H1 (cell line): ENCODE results near the gene CPTP. TPM values are rescaled to one million over a fixed set of nuclear protein-coding genes. Genes with fewer than 3 reads are reported as not detected.
A peak's percentile ranks its signal among the peaks of the same experiment; 100 is the strongest.

Experiments used
- CTCF ChIA-PET: fragments of 300-600 bp; sonication (Branson Sonifier 250); formaldehyde crosslinking; loops from one replicate; lab custom pipeline; 2021; ENCODE audit not compliant: partially characterized antibody; lab: Charles Lee
- POLR2A ChIA-PET: fragments of 300-600 bp; sonication (Branson Sonifier 250); formaldehyde crosslinking; loops from one replicate; lab custom pipeline; 2021; ENCODE audit warnings: inconsistent platforms; ENCODE audit not compliant: partially characterized antibody; lab: Charles Lee
- DNase-seq, 2 experiments: peaks; one replicate each; pipeline versions ENCODE4 v3.0.0 to v3.0.0-alpha.2; 2010 to 2022; ENCODE audit warnings: low spot score in 2 of 2, low read depth in 1 of 2, mixed read lengths in 1 of 2
- FAIRE-seq: peaks from 2 replicates; lab custom pipeline; 2011; peaks lifted over from hg19 to GRCh38; lab: Jason Lieb, UNC
- H2AFZ ChIP-seq: 2 replicates; pipeline ENCODE4 v1.8.1; 2012; ENCODE audit warnings: low read length, inconsistent platforms
- H2AK5ac ChIP-seq: 2 replicates; pipeline ENCODE4 v1.6.1; 2013; ENCODE audit warnings: low read depth, low read length
- H2BK120ac ChIP-seq: replicated peaks from 2 replicates; pipeline ENCODE3; 2013; ENCODE audit warnings: low read depth, low read length, inconsistent platforms
- H2BK12ac ChIP-seq: 2 replicates; pipeline ENCODE4 v1.6.1; 2013; ENCODE audit warnings: low read depth, low read length
- H2BK15ac ChIP-seq: 2 replicates; pipeline ENCODE4 v1.6.1; 2013; ENCODE audit warnings: low read length
- H2BK20ac ChIP-seq: 2 replicates; pipeline ENCODE4 v1.6.1; 2013; ENCODE audit warnings: low read length
- H2BK5ac ChIP-seq: 2 replicates; pipeline ENCODE4 v1.6.1; 2013; ENCODE audit warnings: low read depth, low read length
- H3K14ac ChIP-seq: 2 replicates; pipeline ENCODE4 v1.6.1; 2013; ENCODE audit warnings: inconsistent platforms; ENCODE audit not compliant: insufficient read length
- H3K18ac ChIP-seq: 2 replicates; pipeline ENCODE4 v1.6.1; 2013; ENCODE audit warnings: low read length; ENCODE audit errors: extremely low read depth
- H3K23ac ChIP-seq: 2 replicates; pipeline ENCODE4 v1.6.1; 2013; ENCODE audit warnings: inconsistent platforms; ENCODE audit not compliant: insufficient read length
- H3K23me2 ChIP-seq: 2 replicates; pipeline ENCODE4 v1.6.1; 2013; ENCODE audit warnings: low read depth, low read length
- H3K27ac ChIP-seq: 2 replicates; pipeline ENCODE4 v1.6.1; 2011; ENCODE audit warnings: low read depth, low read length, inconsistent platforms
- H3K27me3 ChIP-seq, 4 experiments: replicated peaks in 1 of 4; 1 replicate in 1 of 4; 2 replicates in 3 of 4; pipeline versions ENCODE4 v1.6.1 to v1.8.1; 2011 to 2013; ENCODE audit warnings: low read length in 3 of 4, mild to moderate bottlenecking in 3 of 4, inconsistent platforms in 2 of 4, mixed read lengths in 2 of 4, moderate library complexity in 1 of 4; ENCODE audit not compliant: control insufficient read depth in 3 of 4, insufficient read depth in 3 of 4; ENCODE audit errors: extremely low read depth in 1 of 4
- H3K36me3 ChIP-seq, 4 experiments: 2 replicates each; pipeline versions ENCODE4 v1.6.1 to v1.8.1; 2011 to 2013; ENCODE audit warnings: mild to moderate bottlenecking in 4 of 4, low read length in 3 of 4, moderate library complexity in 2 of 4, control low read depth in 1 of 4, inconsistent platforms in 1 of 4; ENCODE audit not compliant: insufficient read depth in 4 of 4, control insufficient read depth in 2 of 4
- H3K4ac ChIP-seq: replicated peaks from 2 replicates; pipeline ENCODE3; 2013; ENCODE audit warnings: low read length, low read depth, mixed read lengths, inconsistent platforms; ENCODE audit not compliant: insufficient read length
- H3K4me1 ChIP-seq, 4 experiments: replicated peaks in 1 of 4; 1 replicate in 1 of 4; 2 replicates in 3 of 4; pipeline versions ENCODE4 v1.6.1 to v1.8.1; 2011 to 2013; ENCODE audit warnings: low read length in 3 of 4, inconsistent platforms in 2 of 4, mixed read lengths in 1 of 4; ENCODE audit not compliant: insufficient read depth in 4 of 4, control insufficient read depth in 3 of 4
- H3K4me2 ChIP-seq, 2 experiments: 2 replicates each; pipeline versions ENCODE4 v1.6.1 to v1.8.1; 2011 to 2013; ENCODE audit warnings: low read depth in 2 of 2, low read length in 2 of 2, control low read depth in 1 of 2, inconsistent platforms in 1 of 2, mild to moderate bottlenecking in 1 of 2; ENCODE audit not compliant: insufficient read depth in 1 of 2
- H3K4me3 ChIP-seq, 4 experiments: fragments of 200-600, 300-600 bp in 1 of 4; sonication (generic), shearing (Covaris generic), sonication (Bioruptor Twin) in 1 of 4; 2 replicates each; pipeline versions ENCODE4 v1.5.1 to v1.8.1; 2011 to 2016; ENCODE audit warnings: low read length in 4 of 4, low read depth in 3 of 4, control low read depth in 2 of 4, inconsistent platforms in 2 of 4, mild to moderate bottlenecking in 2 of 4, mixed read lengths in 1 of 4, moderate library complexity in 1 of 4; ENCODE audit not compliant: insufficient read depth in 2 of 4; ENCODE audit errors: extremely low read depth in 1 of 4
- H3K56ac ChIP-seq: replicated peaks from 2 replicates; pipeline ENCODE3; 2013; ENCODE audit warnings: low read depth, mild to moderate bottlenecking, mixed read lengths, low read length, inconsistent platforms; ENCODE audit not compliant: insufficient read length
- H3K79me1 ChIP-seq: 2 replicates; pipeline ENCODE4 v1.6.1; 2013; ENCODE audit warnings: low read depth, low read length, control low read depth
- H3K79me2 ChIP-seq, 2 experiments: 2 replicates each; pipeline versions ENCODE4 v1.6.1 to v1.8.1; 2012 to 2013; ENCODE audit warnings: low read length in 2 of 2, mild to moderate bottlenecking in 2 of 2, inconsistent platforms in 1 of 2; ENCODE audit not compliant: insufficient read depth in 2 of 2, control insufficient read depth in 1 of 2
- H3K9ac ChIP-seq, 4 experiments: replicated peaks in 1 of 4; 1 replicate in 1 of 4; 2 replicates in 3 of 4; pipeline versions ENCODE4 v1.6.1 to v1.8.1; 2011 to 2013; ENCODE audit warnings: low read depth in 3 of 4, low read length in 3 of 4, control low read depth in 2 of 4, mild to moderate bottlenecking in 2 of 4, moderate library complexity in 2 of 4, inconsistent platforms in 1 of 4; ENCODE audit errors: extremely low read depth in 1 of 4
- H3K9me3 ChIP-seq, 2 experiments: 2 replicates each; pipeline versions ENCODE4 v1.6.1 to v1.8.1; 2012 to 2013; ENCODE audit warnings: mild to moderate bottlenecking in 2 of 2, moderate library complexity in 2 of 2, control low read depth in 1 of 2, inconsistent platforms in 1 of 2, low read depth in 1 of 2, low read length in 1 of 2, mixed read lengths in 1 of 2; ENCODE audit not compliant: insufficient read depth in 2 of 2
- H4K20me1 ChIP-seq, 2 experiments: replicated peaks in 1 of 2; 2 replicates each; pipeline versions ENCODE3 to v1.8.1; 2011 to 2013; ENCODE audit warnings: inconsistent platforms in 2 of 2, low read length in 2 of 2, mild to moderate bottlenecking in 1 of 2; ENCODE audit not compliant: insufficient read depth in 2 of 2, control insufficient read depth in 1 of 2
- H4K5ac ChIP-seq: 2 replicates; pipeline ENCODE4 v1.6.1; 2013; ENCODE audit warnings: low read length, low read depth, mixed read lengths, inconsistent platforms; ENCODE audit not compliant: insufficient read length
- H4K8ac ChIP-seq: 2 replicates; pipeline ENCODE4 v1.8.0; 2013; ENCODE audit warnings: mild to moderate bottlenecking, moderate library complexity, low read length, inconsistent platforms; ENCODE audit not compliant: insufficient read depth; ENCODE audit errors: extremely low read depth
- H4K91ac ChIP-seq: replicated peaks from 2 replicates; pipeline ENCODE3; 2013; ENCODE audit warnings: low read length, mixed read lengths, inconsistent platforms; ENCODE audit not compliant: insufficient read length
- ASH2L ChIP-seq: fragments of 200-600, 300-600 bp; sonication (generic); IDR thresholded peaks from one replicate; pipeline ENCODE4 v1.7.1; 2017; ENCODE audit warnings: low read length
- GABPA ChIP-seq: IDR thresholded peaks from 2 replicates; pipeline ENCODE4 v1.6.1; 2011; ENCODE audit warnings: mild to moderate bottlenecking, low read length, moderate library complexity, borderline replicate concordance; ENCODE audit not compliant: insufficient read depth
- HDAC6 ChIP-seq: IDR thresholded peaks from one replicate; pipeline ENCODE4 v1.7.1; 2012; ENCODE audit warnings: low read depth, mild to moderate bottlenecking, inconsistent platforms, low read length, moderate library complexity
- RAD21 ChIP-seq, 2 experiments: IDR thresholded peaks in 1 of 2; conservative IDR thresholded peaks in 1 of 2; 2 replicates each; pipeline ENCODE4 v1.6.1; 2011; ENCODE audit warnings: low read depth in 2 of 2, low read length in 2 of 2, improper control_type of control experiment in 1 of 2, inconsistent platforms in 1 of 2, mild to moderate bottlenecking in 1 of 2, moderate library complexity in 1 of 2
- SIX5 ChIP-seq: IDR thresholded peaks from 2 replicates; pipeline ENCODE4 v1.6.1; 2011; ENCODE audit warnings: mild to moderate bottlenecking, low read depth, low read length
- WGBS, 2 experiments: shearing (Covaris generic) in 1 of 2; methylation state at CpG; one replicate each; pipeline versions ENCODE4 v1.1.6 to v1.1.7; 2013 to 2015; ENCODE audit warnings: low lambda C conversion rate in 2 of 2, mixed read lengths in 2 of 2, inconsistent platforms in 1 of 2, low coverage in 1 of 2, missing lambda C conversion rate in 1 of 2; ENCODE audit not compliant: insufficient replicate concordance in 2 of 2, insufficient coverage in 1 of 2, insufficient read length in 1 of 2; ENCODE audit errors: extremely low coverage in 1 of 2, missing lambda C conversion rate in 1 of 2; 5-methylcytosine and 5-hydroxymethylcytosine counted together
- polyA plus RNA-seq, 7 experiments: library from polyadenylated mRNA; depleted of rRNA in 3 of 7; stranded (reverse) in 5 of 7; unstranded in 2 of 7; fragments of >200 nt in 5 of 7; fragments of 200-250 nt in 2 of 7; gene quantifications; 1 replicate in 5 of 7; 2 replicates in 1 of 7; 4 replicates in 1 of 7; pipeline versions ENCODE4 v1.2.1 to v1.2.3, GENCODE V29; 2011 to 2013; ENCODE audit warnings: missing spikeins in 2 of 7, mixed read lengths in 2 of 7
- total RNA-seq: library from RNA; stranded (reverse); fragmentation: NEBNext Ultra II Directional; extraction: Animal tissue kit (Norgen Biotek cat#: 25700); gene quantifications from 2 replicates; pipeline ENCODE4 v1.2.1, GENCODE V29; 2021
- TF ChIP-seq, protein P1 (sequence below), 3 experiments: IDR thresholded peaks; 1 replicate in 2 of 3; 2 replicates in 1 of 3; pipeline versions ENCODE4 v1.5.1 to v1.6.1; 2011; ENCODE audit warnings: low read length in 3 of 3, mild to moderate bottlenecking in 3 of 3, inconsistent platforms in 2 of 3, low read depth in 1 of 3, moderate library complexity in 1 of 3; ENCODE audit not compliant: insufficient read depth in 1 of 3; ENCODE audit errors: control extremely low read depth in 1 of 3

CPTP gene
- total and polyA plus RNA-seq, 2 of the 8 experiments (the other 6 are each of a cell fraction or from before 2014, with no cell fraction given): 8.1 to 10.6 TPM

- Histone ChIP-seq H3K18ac (no peak overlapping the region), H3K27me3 (no peaks in the 10 kb centered on the region), H3K23ac (no peak overlapping the region), H3K56ac (no peak overlapping the region), H4K8ac (no peak overlapping the region; the same call in 1 of the 2 replicates), H3K4me3 (no peak overlapping the region), H3K23me2 (no peaks in the 10 kb centered on the region), H3K9me3 (no peaks in the 10 kb centered on the region), H2BK120ac (no peak overlapping the region), H2BK15ac (no peak overlapping the region), H2BK5ac (no peak overlapping the region), H2AFZ (no peak overlapping the region), H3K27ac (no peak overlapping the region), H2BK12ac (no peak overlapping the region), H3K9ac (no peak overlapping the region), H2BK20ac (no peak overlapping the region), H2AK5ac (no peak overlapping the region), H4K91ac (no peak overlapping the region), H3K4me1 (peaks cover 0 to 10% (median 6%) of the 10 kb centered on the region in 4 experiments; a peak in 5 of 7 replicates), H3K14ac (no peak overlapping the region), H3K36me3 (peaks cover 0 to 4% (median 0%) of the 10 kb centered on the region in 4 experiments; a peak in 1 of 8 replicates), H3K4ac (no peak overlapping the region), H3K79me2 (no peaks in the 10 kb centered on the region), H4K5ac (no peak overlapping the region), H3K79me1 (no peaks in the 10 kb centered on the region), H4K20me1 (peaks cover 5 to 18% of the 10 kb centered on the region in 2 experiments), H3K4me2 (no peak overlapping the region)
- ChIA-PET POLR2A (interaction anchor here (0.7 to 1.9 kb wide), 4 partner anchors 8 to 33 kb away, joined by 3 to 7 read pairs (median 4); no protein-coding TSS in a partner anchor), CTCF (interaction anchor here (0.6 to 2.7 kb wide), 27 partner anchors 9 to 321 kb away, joined by 3 to 15 read pairs (median 3); no protein-coding TSS in a partner anchor)
- DNase-seq (no peak), FAIRE-seq (no peak)
- TF ChIP-seq HDAC6 (no peak), GABPA (peak; percentile 30; the same call in 1 of the 2 replicates), ASH2L (no peak), RAD21 (IDR thresholded peaks at IDR 0.05 in 1 of 2, conservative IDR thresholded peaks at IDR 0.05 in 1 of 2; ENCODE audit: low read depth in 2 of 2, low read length in 2 of 2) (peak; percentile 14 to 34; a peak in 2 of 4 replicates), SIX5 (no peak)
- TF ChIP-seq, protein P1, sequence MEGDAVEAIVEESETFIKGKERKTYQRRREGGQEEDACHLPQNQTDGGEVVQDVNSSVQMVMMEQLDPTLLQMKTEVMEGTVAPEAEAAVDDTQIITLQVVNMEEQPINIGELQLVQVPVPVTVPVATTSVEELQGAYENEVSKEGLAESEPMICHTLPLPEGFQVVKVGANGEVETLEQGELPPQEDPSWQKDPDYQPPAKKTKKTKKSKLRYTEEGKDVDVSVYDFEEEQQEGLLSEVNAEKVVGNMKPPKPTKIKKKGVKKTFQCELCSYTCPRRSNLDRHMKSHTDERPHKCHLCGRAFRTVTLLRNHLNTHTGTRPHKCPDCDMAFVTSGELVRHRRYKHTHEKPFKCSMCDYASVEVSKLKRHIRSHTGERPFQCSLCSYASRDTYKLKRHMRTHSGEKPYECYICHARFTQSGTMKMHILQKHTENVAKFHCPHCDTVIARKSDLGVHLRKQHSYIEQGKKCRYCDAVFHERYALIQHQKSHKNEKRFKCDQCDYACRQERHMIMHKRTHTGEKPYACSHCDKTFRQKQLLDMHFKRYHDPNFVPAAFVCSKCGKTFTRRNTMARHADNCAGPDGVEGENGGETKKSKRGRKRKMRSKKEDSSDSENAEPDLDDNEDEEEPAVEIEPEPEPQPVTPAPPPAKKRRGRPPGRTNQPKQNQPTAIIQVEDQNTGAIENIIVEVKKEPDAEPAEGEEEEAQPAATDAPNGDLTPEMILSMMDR (IDR thresholded peaks at IDR 0.05; ENCODE audit: control extremely low read depth in 1 of 3, insufficient read depth in 1 of 3, low read depth in 1 of 3, low read length in 3 of 3): peak in 2 of 3 experiments; percentile 56 to 72; a peak in 3 of 4 replicates
- WGBS, 2 experiments: 83% methylated on average over 21 of the region's 22 CpGs; no CpG with 5 or more reads in 1 of the 2 experiments
These were observed 24.8 kb upstream of the CPTP start for GRCh38 chr1:1299686-1300351.
